HG03520 (cell line): ENCODE data around the gene TMCC3.
"Not testable (repeated sequence)": the region's sequence is repeated elsewhere in the genome, so short reads cannot be mapped to it uniquely, and the experiment has no call there.

Experiments
- ATAC-seq: cut with Tn5 transposase; IDR thresholded peaks from one replicate; pipeline ENCODE4 v1.9.1; 2021; ENCODE audit warnings: mild to moderate bottlenecking, moderate library complexity; ENCODE audit not compliant: unreplicated experiment

TMCC3 gene

GRCh38 chr12:94650143-94651056, at the start of gene TMCC3:
Gene TMCC3, minus strand, starts transcription at chr12:94650557. Its CDS starts 127 bp downstream, at chr12:94650430.
- ATAC-seq, result peak; percentile 33

DNA sequence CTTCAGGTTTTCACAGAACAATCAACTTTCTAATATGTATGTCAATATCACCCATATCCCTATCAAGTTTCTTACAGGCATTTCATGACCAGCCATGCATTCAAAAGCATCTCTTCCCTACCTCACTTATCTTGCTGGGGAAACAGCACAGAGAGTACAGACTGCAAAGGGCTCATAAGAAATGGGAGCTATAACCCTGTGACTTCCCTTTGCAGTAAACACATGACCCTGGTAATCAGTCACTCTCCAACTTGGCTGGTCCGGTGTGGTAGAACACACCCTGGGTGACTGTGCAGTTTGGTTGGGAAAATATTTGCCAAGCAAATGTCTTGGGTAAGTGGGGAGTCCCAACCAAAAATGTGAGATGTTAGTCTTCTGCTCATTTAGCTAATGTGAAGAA, 49.4 kb upstream of the TMCC3 start:
- no peak for ATAC-seq

- no peak for ATAC-seq
Measured at GRCh38 chr12:94698578-94698977, 48.2 kb upstream of the TMCC3 start.

DNA sequence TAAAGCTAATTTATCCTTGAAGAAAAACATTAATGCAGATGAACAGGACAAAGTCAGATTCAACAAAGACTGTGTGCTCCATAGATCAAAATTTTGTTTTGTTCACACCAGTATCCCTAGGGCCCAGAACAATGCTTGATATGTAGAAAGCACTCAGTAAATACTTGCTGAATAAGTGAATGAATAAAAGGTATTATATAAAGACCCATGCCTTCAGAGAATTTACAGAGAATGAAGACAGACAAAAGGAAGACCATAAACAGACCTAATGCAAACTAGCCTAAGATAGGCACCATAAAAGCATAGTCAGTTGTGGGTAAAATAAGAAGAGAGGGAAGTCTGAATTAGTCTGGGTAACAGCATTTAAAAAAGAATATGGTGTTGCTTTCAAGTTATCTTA, 47.3 kb upstream of the TMCC3 start:
- ATAC-seq, result no peak

DNA sequence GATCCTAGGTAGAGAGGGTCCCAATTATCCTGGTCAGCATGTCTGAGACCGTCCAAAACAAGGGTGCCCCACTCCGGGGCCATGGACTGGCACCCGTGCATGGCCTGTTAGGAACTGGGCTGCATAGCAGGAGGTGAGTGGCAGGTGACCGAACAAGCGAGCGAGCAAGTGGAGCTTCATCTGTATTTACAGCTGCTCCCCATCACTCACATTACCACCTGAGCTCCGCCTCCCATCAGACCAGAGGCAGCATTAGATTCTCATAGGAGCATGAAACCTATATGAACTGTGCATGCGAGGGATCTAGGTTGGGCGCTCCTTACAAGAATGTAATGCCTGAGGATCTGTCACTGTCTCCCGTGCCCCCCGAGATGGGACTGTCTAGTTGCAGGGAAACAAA, 44.4 kb upstream of the TMCC3 start:
- no peak for ATAC-seq

- not testable (repeated sequence) for ATAC-seq
Measured at GRCh38 chr12:94692826-94693225, 42.5 kb upstream of the TMCC3 start.

DNA sequence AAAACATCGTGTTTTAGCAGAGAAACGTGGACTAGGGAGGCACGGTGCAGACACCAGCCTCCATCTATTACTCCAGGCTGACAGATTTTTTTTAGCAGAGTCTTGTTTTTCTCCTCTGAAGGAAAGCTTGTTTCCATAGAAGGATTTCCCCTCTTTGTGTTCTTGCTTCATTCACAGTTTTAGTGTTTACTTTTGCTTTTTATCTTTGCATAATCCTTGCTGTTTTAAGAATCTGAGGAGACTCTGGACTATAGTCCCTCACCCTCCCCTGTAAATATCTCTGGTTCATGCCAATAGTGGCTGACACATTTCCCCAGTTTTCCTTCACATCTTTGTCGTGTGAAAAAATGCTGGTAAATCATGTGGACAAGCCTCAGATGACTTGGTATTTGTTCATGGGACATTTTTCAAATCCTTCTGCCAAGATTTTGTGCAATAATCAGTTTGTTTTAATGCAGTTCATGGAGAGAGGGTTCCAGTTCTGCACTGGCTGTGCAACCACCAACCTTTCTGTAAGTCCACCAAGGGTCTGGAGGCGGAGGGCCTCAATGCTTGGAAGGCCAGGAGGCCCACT, 39.9 kb upstream of the TMCC3 start:
- ATAC-seq, result no peak

DNA sequence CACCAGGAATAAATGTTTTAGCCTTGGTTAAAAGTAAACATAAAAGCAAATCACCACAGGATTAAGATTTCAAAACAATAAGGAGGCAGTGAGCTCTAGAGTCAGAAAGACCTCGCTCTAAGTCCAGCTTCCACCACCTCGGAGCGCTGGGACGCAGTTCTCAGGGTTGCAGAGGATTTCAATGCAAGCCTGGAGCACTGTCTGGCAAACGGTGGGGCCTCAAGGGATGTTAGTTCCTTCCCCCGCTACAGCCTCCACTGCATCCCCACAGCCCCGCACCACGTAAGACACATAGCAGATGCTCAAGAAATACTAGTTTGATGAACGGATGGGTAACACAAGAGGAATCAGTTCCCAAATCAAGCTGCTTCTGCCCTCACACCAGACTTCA, 39.3 kb upstream of the TMCC3 start:
- ATAC-seq, result no peak

DNA sequence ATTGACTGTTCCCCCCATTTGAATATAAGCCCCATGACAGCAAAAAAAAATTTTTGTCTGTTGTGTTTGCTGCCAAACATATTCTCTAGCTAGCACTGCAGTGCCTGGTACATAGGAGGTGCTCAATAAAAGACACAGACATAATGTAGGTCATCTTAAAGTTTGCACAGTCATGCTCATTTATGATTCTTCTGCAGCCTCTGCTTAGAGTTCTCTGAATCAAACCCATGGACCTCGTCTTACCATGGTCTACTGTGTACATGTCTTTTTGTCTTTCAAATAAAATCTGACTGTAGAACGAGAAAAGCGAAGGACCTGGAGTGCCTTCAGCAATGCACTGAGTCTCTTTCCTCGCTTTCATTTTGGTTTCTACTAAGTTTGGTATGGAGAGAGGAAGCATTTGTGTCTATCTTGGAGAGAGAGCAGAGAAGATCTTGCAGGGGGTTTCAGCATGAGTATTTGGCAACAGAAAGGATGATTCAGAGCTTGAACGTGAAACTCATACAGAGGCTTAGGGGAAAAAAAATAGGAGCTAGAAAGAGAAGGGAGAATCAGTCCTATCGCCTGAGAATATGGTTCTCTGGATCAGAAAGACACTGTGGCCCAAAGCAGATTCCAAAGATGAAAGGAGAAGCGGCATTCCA, 38.8 kb upstream of the TMCC3 start:
- no peak for ATAC-seq

- ATAC-seq, result no peak
Measured at GRCh38 chr12:94687891-94688290, 37.5 kb upstream of the TMCC3 start.

- no peak for ATAC-seq
Measured at GRCh38 chr12:94686834-94687628, 36.7 kb upstream of the TMCC3 start.

DNA sequence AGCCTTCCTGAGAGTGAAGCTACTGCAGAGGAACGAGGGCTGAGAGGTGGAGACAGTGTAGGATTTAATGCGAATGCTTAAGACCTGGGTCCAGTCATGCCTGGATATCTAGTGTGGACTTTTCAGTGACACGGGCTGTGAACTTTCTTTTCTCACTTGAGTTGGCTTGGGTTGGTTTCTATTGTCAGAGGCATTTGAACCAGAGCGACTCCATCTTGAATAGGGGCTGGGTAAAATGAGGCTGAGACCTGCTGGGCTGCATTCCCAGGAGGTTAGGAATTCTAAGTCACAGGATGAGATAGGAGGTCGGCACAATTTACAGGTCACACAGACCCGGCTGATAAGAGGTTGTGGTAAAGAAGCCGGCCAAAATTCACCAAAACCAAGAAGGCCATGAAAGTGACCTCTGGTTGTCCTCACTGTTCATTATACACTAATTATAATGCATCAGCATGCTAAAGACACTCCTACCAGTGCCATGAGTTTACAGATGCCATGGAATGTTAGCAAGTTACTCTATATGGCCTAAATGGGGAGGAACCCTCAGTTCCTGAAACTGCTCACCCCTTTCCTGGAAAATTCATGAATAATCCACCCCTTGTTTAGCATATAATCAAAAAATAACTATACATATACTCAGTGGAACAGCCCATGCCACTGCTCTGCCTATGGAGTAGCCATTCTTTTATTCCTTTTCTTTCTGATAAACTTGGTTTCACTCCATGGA, 34.2 kb upstream of the TMCC3 start:
- ATAC-seq, result no peak

- no peak for ATAC-seq
Measured at GRCh38 chr12:94679554-94680195, 29.3 kb upstream of the TMCC3 start.

GRCh38 chr12:94678849-94679248, 28.5 kb upstream of the TMCC3 start:
- ATAC-seq, result no peak

DNA sequence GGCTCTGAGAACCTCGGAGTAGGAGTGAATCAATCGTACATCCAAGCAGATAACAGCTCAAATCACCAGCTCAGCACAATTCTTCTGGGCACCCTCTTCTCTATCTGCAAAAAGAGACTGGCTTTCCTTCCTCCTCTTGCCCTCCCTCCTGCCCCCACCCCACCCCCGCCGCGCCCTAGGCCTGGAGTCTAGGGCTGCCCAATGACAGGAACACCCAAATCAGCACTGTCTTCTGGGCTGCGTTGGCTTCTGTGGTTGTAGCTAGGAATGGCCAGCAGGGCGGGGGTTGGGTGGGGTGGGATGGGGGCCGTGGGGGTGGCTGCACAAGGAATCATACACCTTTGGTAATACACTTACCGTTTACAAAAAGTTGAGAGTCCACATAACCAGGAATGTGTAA, 28.0 kb upstream of the TMCC3 start:
- ATAC-seq, result no peak

DNA sequence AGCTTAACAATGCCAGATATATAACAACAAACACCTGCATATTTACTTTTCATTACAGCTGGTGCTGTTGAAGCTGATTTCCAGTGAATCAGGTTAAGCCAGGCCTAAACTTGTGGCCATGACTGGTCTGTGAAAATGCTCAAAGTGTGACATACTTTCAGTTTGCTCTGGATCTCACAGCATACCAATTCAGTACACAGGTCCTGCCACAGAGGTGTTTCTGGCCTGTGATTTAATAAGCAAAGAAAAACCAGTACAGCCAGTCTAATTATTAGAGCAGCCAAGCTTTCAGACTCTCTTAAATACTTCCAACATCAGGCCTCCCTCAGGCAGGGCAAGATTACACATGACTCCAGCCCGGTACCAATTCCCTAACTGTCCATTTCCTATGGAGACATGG, 27.4 kb upstream of the TMCC3 start:
- ATAC-seq, result no peak

- no peak for ATAC-seq
Measured at GRCh38 chr12:94676922-94677321, 26.6 kb upstream of the TMCC3 start.

DNA sequence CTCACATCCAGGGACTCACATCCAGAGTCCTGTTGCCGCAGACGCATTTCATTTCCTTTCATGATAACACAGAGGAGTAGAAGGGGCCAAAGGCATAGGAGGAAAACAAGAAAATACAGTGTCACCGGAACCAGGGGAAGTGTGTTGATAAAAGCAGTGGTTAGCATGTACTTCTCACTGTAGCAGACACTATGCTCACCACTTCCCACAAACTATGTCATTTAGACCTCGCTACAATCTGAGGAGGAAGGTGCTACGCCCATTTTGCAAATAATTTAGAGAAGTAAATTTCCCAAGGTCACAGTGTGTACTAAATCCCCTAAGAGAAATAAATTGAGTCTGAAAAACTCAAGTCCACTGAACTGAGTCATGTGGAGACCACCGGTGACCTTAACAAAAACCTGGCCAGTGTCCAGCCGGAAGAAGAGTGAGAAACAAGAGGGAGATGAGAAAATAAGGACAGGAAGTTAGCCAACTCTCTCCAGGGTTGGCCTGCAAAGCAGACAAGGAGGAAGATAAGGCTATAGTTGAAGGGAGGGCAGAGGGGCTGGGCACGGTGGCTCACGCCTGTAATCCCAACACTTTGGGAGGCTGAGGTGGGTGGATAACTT, 25.8 kb upstream of the TMCC3 start:
- ATAC-seq, result no peak

- no peak for ATAC-seq
Measured at GRCh38 chr12:94674835-94675234, 24.5 kb upstream of the TMCC3 start.

GRCh38 chr12:94674051-94674451, 23.7 kb upstream of the TMCC3 start:
- ATAC-seq, result no peak
